ENCODE data around the gene TTC7B. TPM values are rescaled to one million over a fixed set of nuclear protein-coding genes. Genes with fewer than 3 reads are reported as not detected.

The TTC7B gene
- total RNA-seq, 1 experiment from 2014 or later, result 40.9 TPM

GRCh38 chr14:90661866-90662265 is 154.4 kb downstream of the TTC7B start:
- DNase-seq (ENCODE audit: low read depth, low spot score), result no peak
- intact Hi-C loops (cut with micrococcal nuclease; ENCODE audit: unreplicated experiment) (no loop called here), in situ Hi-C loops (cut with HindIII; ENCODE audit: low pct_unique_long_range_greater_than_20kb, low sequenced_read_pairs) (no loop called here)
- ATAC-seq, result no peak
- no peak overlapping the region for H3K27ac ChIP-seq (ENCODE audit: low read length)
- H3K4me3 ChIP-seq (ENCODE audit: low read depth in 2 of 2, low read length in 2 of 2), result no peak overlapping the region
- no peaks in the 10 kb centered on the region for H3K4me1 ChIP-seq (ENCODE audit: control insufficient read depth, insufficient read depth, low read length)
- no peaks in the 10 kb centered on the region for H3K36me3 ChIP-seq (ENCODE audit: control insufficient read depth, insufficient read depth, low read length)
- no peaks in the 10 kb centered on the region for H3K9me3 ChIP-seq (ENCODE audit: control insufficient read depth, insufficient read depth, low read depth, low read length)
- H3K27me3 ChIP-seq (ENCODE audit: control insufficient read depth, insufficient read depth, low read length), result no peaks in the 10 kb centered on the region
- POLR2A ChIA-PET, result no interaction called here
- no peak for TF ChIP-seq SIN3A (IDR thresholded peaks at IDR 0.05; ENCODE audit: borderline replicate concordance, insufficient read depth, low read depth, low read length)
- TF ChIP-seq POLR2AphosphoS5 (IDR thresholded peaks at IDR 0.05; ENCODE audit: low read depth, low read length), result no peak
- no peak for TF ChIP-seq TCF7L2 (IDR thresholded peaks at IDR 0.05; ENCODE audit: low read depth, low read length)
- TF ChIP-seq REST (IDR thresholded peaks at IDR 0.05; ENCODE audit: insufficient read depth in 1 of 2, low read depth in 2 of 2, low read length in 1 of 2), result no peak
- no peak for TF ChIP-seq CTCF (IDR thresholded peaks at IDR 0.05)
- CTCF ChIA-PET, result interaction anchor here (0.6 kb wide), 1 partner anchor 134 kb away, joined by 6 read pairs; no protein-coding TSS in a partner anchor
- no TSS peak for BruUV-seq (replicated peaks)

GRCh38 chr14:90660865-90661570 is 155.2 kb downstream of the TTC7B start:
- H3K36me3 ChIP-seq (ENCODE audit: control insufficient read depth, insufficient read depth, low read length), result no peaks in the 10 kb centered on the region
- H3K27ac ChIP-seq (ENCODE audit: low read length), result no peak overlapping the region
- no peak overlapping the region for H3K4me3 ChIP-seq (ENCODE audit: low read depth in 2 of 2, low read length in 2 of 2)
- H3K27me3 ChIP-seq (ENCODE audit: control insufficient read depth, insufficient read depth, low read length), result no peaks in the 10 kb centered on the region
- ChIA-PET CTCF (no interaction called here), POLR2A (no interaction called here)
- H3K4me1 ChIP-seq (ENCODE audit: control insufficient read depth, insufficient read depth, low read length), result no peaks in the 10 kb centered on the region
- ATAC-seq, result no peak
- intact Hi-C loops (cut with micrococcal nuclease; ENCODE audit: unreplicated experiment) (no loop called here), in situ Hi-C loops (cut with HindIII; ENCODE audit: low pct_unique_long_range_greater_than_20kb, low sequenced_read_pairs) (no loop called here)
- no peaks in the 10 kb centered on the region for H3K9me3 ChIP-seq (ENCODE audit: control insufficient read depth, insufficient read depth, low read depth, low read length)
- TF ChIP-seq REST (IDR thresholded peaks at IDR 0.05; ENCODE audit: insufficient read depth in 1 of 2, low read depth in 2 of 2, low read length in 1 of 2), result no peak
- no peak for TF ChIP-seq SIN3A (IDR thresholded peaks at IDR 0.05; ENCODE audit: borderline replicate concordance, insufficient read depth, low read depth, low read length)
- TF ChIP-seq CTCF (IDR thresholded peaks at IDR 0.05), result no peak
- TF ChIP-seq POLR2AphosphoS5 (IDR thresholded peaks at IDR 0.05; ENCODE audit: low read depth, low read length), result no peak
- TF ChIP-seq TCF7L2 (IDR thresholded peaks at IDR 0.05; ENCODE audit: low read depth, low read length), result no peak
- no TSS peak for BruUV-seq (replicated peaks)
- DNase-seq (ENCODE audit: low read depth, low spot score), result no peak
